Measurements from ENCODE around the gene FAM181A. TPM values are rescaled to one million over a fixed set of nuclear protein-coding genes. Genes with fewer than 3 reads are reported as not detected.

Gene FAM181A
- not detected in 2 replicates for total RNA-seq (2012; rRNA removed)

DNA sequence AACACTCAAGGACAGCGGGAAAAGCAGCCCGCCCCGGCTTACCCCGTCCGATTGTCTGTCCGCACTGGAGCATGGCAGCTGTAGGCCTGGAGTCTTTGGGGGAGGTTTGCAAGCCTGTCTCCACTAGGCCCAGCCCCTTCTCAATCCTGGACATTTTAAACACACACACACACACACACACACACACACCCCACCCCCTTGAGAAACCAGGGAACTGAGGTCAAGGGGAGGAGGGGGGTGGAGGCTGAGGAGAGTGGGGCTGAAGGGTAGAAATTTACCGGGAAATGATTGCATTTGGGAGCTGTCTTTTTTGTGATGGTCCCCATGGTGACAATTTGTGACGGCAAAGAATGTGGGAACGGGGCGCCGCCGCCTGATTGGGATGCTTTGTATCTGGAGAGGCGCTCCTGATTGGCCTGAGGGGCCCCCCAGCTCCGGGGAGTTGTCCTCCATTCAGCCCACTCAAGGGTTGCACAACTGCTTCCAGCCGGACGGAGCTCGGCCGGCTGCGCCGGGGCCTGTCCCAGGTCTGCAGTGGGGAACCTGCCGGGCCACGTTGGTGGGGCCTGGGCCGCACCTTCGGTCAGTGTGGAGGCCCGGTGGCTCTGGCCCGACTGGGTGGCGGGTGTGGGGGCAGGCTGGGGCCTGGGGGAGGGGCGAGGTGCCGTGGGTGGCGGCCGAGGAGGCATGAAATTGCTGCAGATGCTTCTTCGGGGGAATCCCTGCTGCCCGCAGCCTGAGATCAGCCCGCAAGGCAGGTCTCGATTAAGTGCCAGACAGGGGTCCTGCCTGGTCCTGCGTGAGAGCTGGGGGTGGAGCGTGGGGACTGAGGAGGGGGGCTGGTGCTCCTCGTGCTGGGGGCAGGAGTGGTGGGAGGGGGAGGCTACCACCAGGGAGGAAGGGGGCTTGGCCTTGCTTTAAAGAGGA is at the start of gene FAM181A:
Gene FAM181A (plus strand): TSS at position 472 of the 927 bp plus-strand sequence. CDS start 942 bp downstream, outside the sequence.
- peaks cover 19% of the 10 kb centered on the region for H3K27me3 ChIP-seq (ENCODE audit: control insufficient read depth, insufficient read depth, low read length)
- H3K4me1 ChIP-seq (ENCODE audit: control insufficient read depth, insufficient read depth, low read length) = no peaks in the 10 kb centered on the region
- no peaks in the 10 kb centered on the region for H3K36me3 ChIP-seq (ENCODE audit: insufficient read depth, low read length)
- H3K4me3 ChIP-seq (ENCODE audit: low read length) = no peak within 1 kb of the TSS
- H3K9ac ChIP-seq (ENCODE audit: low read depth, low read length) = no peak within 1 kb of the TSS
- no peaks in the 10 kb centered on the region for H3K9me3 ChIP-seq (replicated peaks; ENCODE audit: low read length)
- H3K4me2 ChIP-seq (ENCODE audit: low read length) = no peak within 1 kb of the TSS

DNA sequence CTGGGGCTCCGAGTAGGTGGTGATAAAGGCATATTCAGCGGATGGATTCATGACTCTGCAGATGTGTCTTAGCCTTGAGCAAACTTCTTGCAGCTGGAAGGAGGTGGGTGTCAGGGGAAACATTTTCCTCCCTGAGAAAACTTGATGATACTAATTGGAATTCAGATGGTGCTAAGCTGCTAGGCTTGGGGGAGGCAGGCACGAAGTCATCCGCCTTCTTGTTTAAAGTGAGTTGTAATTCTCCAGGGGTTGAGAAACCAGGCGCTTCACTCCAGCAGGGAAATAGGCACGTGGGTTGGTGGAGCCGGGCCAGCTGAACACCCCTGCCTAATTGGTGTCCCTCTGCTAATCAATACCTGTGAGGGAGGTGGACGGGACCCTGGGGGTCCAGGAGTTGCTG is 48.9 kb upstream of the FAM181A start:
- no peaks in the 10 kb centered on the region for H3K27me3 ChIP-seq (ENCODE audit: control insufficient read depth, insufficient read depth, low read length)

DNA sequence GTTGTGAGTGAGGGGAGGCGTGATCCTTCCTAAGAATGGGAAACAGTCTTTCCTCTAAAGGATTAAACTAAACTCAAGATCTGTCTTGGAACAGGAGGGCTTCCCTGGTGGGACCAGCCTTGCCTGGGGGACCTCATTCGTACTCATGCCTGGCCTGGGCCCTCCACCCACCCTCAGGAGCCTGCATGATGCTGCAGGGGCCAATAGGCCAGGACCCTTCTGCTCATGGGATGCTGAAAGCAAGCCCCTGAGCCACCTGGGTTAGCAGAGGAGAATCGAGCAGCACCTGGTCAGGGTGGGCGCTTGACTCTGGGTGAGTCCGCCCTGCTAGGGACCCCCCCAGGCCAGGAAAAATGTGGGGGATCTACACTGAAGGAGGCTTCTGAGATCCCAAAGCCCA is 48.3 kb upstream of the FAM181A start:
- Histone ChIP-seq H3K36me3 (ENCODE audit: insufficient read depth, low read length) (no peaks in the 10 kb centered on the region), H3K4me1 (ENCODE audit: control insufficient read depth, insufficient read depth, low read length) (no peaks in the 10 kb centered on the region), H3K9me3 (replicated peaks; ENCODE audit: low read length) (peaks cover 3% of the 10 kb centered on the region), H3K4me2 (ENCODE audit: low read length) (no peak overlapping the region), H3K4me3 (ENCODE audit: low read length) (no peak overlapping the region), H3K27me3 (ENCODE audit: control insufficient read depth, insufficient read depth, low read length) (no peaks in the 10 kb centered on the region), H3K9ac (ENCODE audit: low read depth, low read length) (no peak overlapping the region)

More for the DNA sequence above, 48.9 kb upstream of the FAM181A start:
- Histone ChIP-seq H3K9ac (ENCODE audit: low read depth, low read length) (no peak overlapping the region), H3K9me3 (replicated peaks; ENCODE audit: low read length) (peaks cover 3% of the 10 kb centered on the region), H3K4me1 (ENCODE audit: control insufficient read depth, insufficient read depth, low read length) (no peaks in the 10 kb centered on the region), H3K4me3 (ENCODE audit: low read length) (no peak overlapping the region), H3K4me2 (ENCODE audit: low read length) (no peak overlapping the region), H3K36me3 (ENCODE audit: insufficient read depth, low read length) (no peaks in the 10 kb centered on the region)

DNA sequence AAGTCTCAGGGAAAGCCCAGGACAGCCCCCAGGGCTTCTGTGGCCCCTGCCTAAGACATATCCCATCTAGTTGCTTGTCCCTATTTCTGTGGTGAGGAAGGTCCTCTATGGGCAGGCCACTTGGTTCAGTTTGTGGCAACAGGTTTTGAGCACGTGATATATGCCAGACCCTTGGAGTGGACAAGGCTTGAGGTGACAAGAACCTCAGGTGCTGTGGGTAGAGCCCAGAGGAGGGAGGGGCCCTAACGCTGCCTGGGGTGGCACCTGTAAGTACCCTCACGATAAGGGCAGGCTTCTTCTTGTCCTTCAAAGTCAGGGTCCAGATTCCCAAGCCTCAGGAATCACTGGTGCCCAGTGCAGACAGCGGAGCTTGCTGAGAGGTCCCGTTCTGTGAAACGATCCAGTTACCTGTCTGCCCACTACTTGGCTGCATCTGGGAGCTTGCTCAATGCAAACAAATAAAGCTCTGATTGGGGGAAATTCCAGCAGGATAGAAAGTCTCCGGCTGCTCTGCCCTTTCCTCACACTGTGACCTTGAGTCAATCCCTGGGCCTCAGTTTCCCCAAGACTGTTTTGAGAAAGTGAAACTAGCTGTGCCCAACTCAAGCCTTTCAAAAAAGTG is 47.7 kb upstream of the FAM181A start:
- H3K9me3 ChIP-seq (replicated peaks; ENCODE audit: low read length) = peaks cover 3% of the 10 kb centered on the region
- H3K4me1 ChIP-seq (ENCODE audit: control insufficient read depth, insufficient read depth, low read length) = no peaks in the 10 kb centered on the region
- H3K27me3 ChIP-seq (ENCODE audit: control insufficient read depth, insufficient read depth, low read length) = no peaks in the 10 kb centered on the region
- no peaks in the 10 kb centered on the region for H3K36me3 ChIP-seq (ENCODE audit: insufficient read depth, low read length)
- H3K9ac ChIP-seq (ENCODE audit: low read depth, low read length) = no peak overlapping the region
- H3K4me2 ChIP-seq (ENCODE audit: low read length) = no peak overlapping the region
- H3K4me3 ChIP-seq (ENCODE audit: low read length) = no peak overlapping the region

DNA sequence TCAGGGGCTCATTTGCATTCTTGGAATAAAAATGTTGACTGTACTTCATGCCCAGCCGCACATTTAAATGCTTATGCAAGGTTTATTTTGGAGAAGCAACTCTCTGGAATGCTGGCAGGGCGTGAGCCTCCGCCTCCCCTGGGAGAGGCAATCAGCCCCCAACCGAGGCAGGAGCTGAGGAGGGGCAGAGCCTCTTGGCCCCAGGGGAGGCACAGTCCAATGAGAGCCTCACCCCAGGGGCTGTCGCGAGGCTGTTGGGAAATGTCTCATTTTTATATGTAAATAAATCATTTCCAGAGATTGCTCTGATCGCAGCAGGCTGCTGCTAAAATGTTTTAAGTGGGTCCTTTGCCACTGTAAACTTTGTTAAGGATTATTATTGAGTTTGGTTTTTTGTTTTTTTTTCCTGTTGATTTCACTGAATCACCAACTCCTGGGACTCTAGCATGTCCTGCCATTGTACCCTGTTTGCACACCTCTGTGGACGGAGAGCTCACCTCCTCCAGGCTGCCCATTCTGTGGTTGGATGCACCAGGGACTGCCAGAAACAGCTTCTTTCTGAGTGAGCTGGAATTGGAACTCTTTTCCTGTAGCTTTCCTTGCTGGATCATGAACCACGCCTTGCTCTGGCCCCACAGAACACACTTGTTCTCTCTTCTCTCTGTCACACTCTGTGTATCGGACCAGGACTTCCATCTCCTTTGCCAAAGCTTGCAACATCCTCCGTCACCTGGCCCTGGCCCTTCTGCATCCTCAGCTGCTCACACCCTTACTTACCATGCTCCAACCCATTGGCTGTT is 46.9 kb upstream of the FAM181A start:
- no peak overlapping the region for H3K4me3 ChIP-seq (ENCODE audit: low read length)

DNA sequence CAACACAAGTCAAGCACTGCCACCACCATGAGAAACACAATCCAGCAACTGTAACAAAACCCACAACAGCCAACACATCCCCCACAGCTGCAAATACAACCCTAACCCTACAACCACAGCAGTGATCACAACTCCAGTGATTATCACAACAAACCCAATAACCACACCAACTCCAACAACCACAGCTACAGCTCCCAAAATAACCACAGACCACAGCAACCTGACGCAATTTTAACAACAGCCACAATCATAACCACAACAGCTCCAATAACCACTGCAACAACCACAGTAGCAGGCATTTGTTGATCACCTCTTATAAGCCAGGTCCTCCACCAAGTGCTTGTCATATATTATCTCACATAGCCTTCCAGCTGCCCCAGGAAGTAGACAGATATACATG is 42.2 kb upstream of the FAM181A start:
- no peak overlapping the region for H3K4me3 ChIP-seq (ENCODE audit: low read length)
- H3K36me3 ChIP-seq (ENCODE audit: insufficient read depth, low read length) = no peaks in the 10 kb centered on the region

More for the DNA sequence above, 46.9 kb upstream of the FAM181A start:
- no peak overlapping the region for H3K9ac ChIP-seq (ENCODE audit: low read depth, low read length)
- H3K9me3 ChIP-seq (replicated peaks; ENCODE audit: low read length) = peaks cover 3% of the 10 kb centered on the region
- H3K4me1 ChIP-seq (ENCODE audit: control insufficient read depth, insufficient read depth, low read length) = no peaks in the 10 kb centered on the region
- no peaks in the 10 kb centered on the region for H3K27me3 ChIP-seq (ENCODE audit: control insufficient read depth, insufficient read depth, low read length)
- H3K4me2 ChIP-seq (ENCODE audit: low read length) = no peak overlapping the region
- no peaks in the 10 kb centered on the region for H3K36me3 ChIP-seq (ENCODE audit: insufficient read depth, low read length)

DNA sequence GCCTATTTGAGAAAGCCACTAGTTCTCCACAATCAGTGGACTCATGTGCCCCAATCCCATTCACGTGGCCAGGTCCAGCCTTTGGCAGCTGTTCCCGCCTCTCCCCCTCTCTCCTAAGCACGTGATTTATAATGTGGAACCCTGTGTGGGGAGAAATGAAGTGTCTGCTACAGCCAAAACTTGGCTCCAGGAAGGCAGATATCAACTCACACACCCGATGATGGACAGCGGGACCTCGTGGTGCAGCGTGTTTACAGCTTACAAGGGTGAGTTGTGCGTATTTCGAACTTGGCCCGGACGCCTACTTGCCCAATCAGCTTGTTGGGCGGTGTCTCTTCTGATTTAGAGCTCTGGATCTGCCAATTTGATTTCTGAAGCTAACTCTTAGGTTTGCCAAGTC is 38.1 kb upstream of the FAM181A start:
- Histone ChIP-seq H3K4me2 (ENCODE audit: low read length) (no peak overlapping the region), H3K4me1 (ENCODE audit: control insufficient read depth, insufficient read depth, low read length) (no peaks in the 10 kb centered on the region), H3K4me3 (ENCODE audit: low read length) (no peak overlapping the region), H3K9me3 (replicated peaks; ENCODE audit: low read length) (no peaks in the 10 kb centered on the region), H3K9ac (ENCODE audit: low read depth, low read length) (no peak overlapping the region), H3K27me3 (ENCODE audit: control insufficient read depth, insufficient read depth, low read length) (no peaks in the 10 kb centered on the region), H3K36me3 (ENCODE audit: insufficient read depth, low read length) (no peaks in the 10 kb centered on the region)

More for the DNA sequence above, 42.2 kb upstream of the FAM181A start:
- Histone ChIP-seq H3K9me3 (replicated peaks; ENCODE audit: low read length) (peaks cover 3% of the 10 kb centered on the region), H3K9ac (ENCODE audit: low read depth, low read length) (no peak overlapping the region), H3K27me3 (ENCODE audit: control insufficient read depth, insufficient read depth, low read length) (no peaks in the 10 kb centered on the region), H3K4me2 (ENCODE audit: low read length) (no peak overlapping the region), H3K4me1 (ENCODE audit: control insufficient read depth, insufficient read depth, low read length) (no peaks in the 10 kb centered on the region)

DNA sequence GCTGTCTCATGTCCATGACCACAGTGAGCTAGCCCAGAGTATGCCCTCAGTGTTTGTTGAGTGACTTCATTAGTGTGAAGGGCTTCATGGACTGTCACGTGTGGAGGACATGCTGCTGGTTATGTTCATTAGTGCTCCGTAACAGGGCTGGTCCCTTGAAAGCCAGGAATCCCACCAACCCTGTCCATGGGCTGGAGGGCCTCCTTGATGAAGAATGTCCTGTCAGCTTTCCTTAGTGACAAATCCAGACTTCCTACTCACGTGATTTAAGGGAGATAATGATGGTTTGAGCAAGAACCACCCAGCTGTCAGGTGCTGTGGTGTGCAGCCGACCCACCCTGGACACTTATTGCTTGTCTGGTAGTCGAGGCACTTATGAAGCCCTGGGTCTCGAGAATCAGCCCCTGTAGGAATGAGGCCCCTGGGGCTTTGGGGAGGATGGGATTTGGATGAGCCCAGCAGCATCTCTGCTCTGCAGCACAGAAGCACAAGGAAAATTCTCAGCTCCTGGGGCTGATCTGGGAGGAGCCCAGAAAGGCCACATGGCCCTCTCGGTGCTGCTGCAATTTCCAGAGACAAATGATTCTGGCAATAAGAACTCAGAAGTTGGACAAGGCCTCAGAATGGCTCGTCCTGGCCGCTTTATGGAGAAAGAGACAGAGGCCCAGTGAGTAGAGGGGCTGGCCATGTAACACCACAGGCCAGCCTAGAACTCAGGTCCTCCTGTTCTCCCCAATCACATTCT is 37.2 kb upstream of the FAM181A start:
- H3K4me2 ChIP-seq (ENCODE audit: low read length) = no peak overlapping the region
- no peaks in the 10 kb centered on the region for H3K27me3 ChIP-seq (ENCODE audit: control insufficient read depth, insufficient read depth, low read length)

DNA sequence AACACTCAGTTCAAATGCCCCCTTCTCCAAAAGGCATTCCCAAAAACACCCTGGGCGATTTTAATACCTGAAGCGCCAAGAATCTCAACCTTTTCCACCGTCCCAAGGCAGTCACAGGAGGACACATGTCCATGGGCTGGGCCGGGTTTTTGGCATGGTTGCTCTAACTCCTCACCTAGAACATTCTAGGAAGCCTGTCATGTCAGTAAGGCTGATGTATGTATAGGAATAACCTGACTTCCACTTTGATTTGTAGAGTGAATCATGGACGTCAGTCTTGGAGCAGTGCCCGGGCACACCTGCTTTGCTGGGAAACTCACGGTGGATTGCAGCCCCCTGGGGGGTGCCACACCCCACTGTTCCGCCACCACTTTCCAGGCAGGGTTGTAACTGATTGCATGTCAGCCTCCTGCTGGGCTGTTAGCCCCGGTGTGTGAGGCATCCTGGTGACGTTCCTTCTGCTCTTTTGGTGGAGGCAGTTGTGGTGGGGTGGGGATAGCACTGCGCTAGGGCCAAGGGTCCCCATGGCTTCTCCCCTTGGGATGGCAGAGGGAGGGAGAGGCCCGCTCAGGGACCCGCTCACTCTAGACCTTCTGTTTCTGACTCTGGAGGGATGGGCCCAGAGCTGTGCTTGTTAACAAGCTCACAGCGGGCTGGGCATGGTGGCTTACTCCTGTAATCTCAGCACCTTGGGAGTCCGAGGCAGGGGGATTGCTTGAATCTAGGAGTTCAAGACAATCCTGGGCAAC is 35.2 kb upstream of the FAM181A start:
- H3K27me3 ChIP-seq (ENCODE audit: control insufficient read depth, insufficient read depth, low read length) = no peaks in the 10 kb centered on the region
- H3K4me3 ChIP-seq (ENCODE audit: low read length) = no peak overlapping the region
- H3K9ac ChIP-seq (ENCODE audit: low read depth, low read length) = no peak overlapping the region
- H3K36me3 ChIP-seq (ENCODE audit: insufficient read depth, low read length) = no peaks in the 10 kb centered on the region
- H3K4me2 ChIP-seq (ENCODE audit: low read length) = no peak overlapping the region
- no peaks in the 10 kb centered on the region for H3K4me1 ChIP-seq (ENCODE audit: control insufficient read depth, insufficient read depth, low read length)
- H3K9me3 ChIP-seq (replicated peaks; ENCODE audit: low read length) = no peaks in the 10 kb centered on the region

More for the DNA sequence above, 37.2 kb upstream of the FAM181A start:
- Histone ChIP-seq H3K9ac (ENCODE audit: low read depth, low read length) (no peak overlapping the region), H3K9me3 (replicated peaks; ENCODE audit: low read length) (no peaks in the 10 kb centered on the region), H3K36me3 (ENCODE audit: insufficient read depth, low read length) (no peaks in the 10 kb centered on the region), H3K4me3 (ENCODE audit: low read length) (no peak overlapping the region), H3K4me1 (ENCODE audit: control insufficient read depth, insufficient read depth, low read length) (no peaks in the 10 kb centered on the region)

DNA sequence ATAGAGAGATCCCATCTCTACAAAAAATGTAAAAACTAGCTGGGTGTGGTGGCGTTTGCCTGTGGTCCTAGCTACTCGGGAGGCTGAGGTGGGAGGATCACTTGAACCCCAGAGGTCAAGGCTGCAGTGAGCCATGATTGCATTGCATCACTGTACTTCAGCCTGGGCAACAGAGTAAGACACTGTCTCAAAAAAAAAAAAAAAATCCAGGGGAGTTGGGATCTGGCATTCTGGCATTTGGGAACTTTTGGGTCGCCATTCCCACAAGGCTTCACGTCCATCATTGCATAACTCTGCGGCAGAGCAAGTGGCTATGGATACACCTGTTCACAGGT is 34.7 kb upstream of the FAM181A start:
- Histone ChIP-seq H3K4me3 (ENCODE audit: low read length) (no peak overlapping the region), H3K36me3 (ENCODE audit: insufficient read depth, low read length) (no peaks in the 10 kb centered on the region), H3K9me3 (replicated peaks; ENCODE audit: low read length) (no peaks in the 10 kb centered on the region), H3K4me2 (ENCODE audit: low read length) (no peak overlapping the region), H3K9ac (ENCODE audit: low read depth, low read length) (no peak overlapping the region), H3K4me1 (ENCODE audit: control insufficient read depth, insufficient read depth, low read length) (no peaks in the 10 kb centered on the region), H3K27me3 (ENCODE audit: control insufficient read depth, insufficient read depth, low read length) (no peaks in the 10 kb centered on the region)
